ENCODE data around the gene PSMB5. TPM values are rescaled to one million over a fixed set of nuclear protein-coding genes. Genes with fewer than 3 reads are reported as not detected.

The PSMB5 gene
- total and polyA plus RNA-seq, 2 of the 13 experiments (the other 11 are each of a cell fraction or from before 2014, with no cell fraction given) = 705 to 871 TPM

- TF ChIP-seq ZBTB34 (CRISPR knock-in tag; IDR thresholded peaks at IDR 0.05) (no peak), GMEB2 (CRISPR knock-in tag; IDR thresholded peaks at IDR 0.05; ENCODE audit: low read depth) (no peak), SSRP1 (CRISPR knock-in tag; IDR thresholded peaks at IDR 0.05) (peak; percentile 93), ZBTB39 (CRISPR knock-in tag; IDR thresholded peaks at IDR 0.05) (0 out of 2 replicates have a peak, but pooled peaks have one; percentile 46), FOXM1 (CRISPR knock-in tag; IDR thresholded peaks at IDR 0.05) (peak; percentile 69; the same call in 1 of the 2 replicates), ZNF616 (CRISPR knock-in tag; IDR thresholded peaks at IDR 0.05; ENCODE audit: low read depth) (no peak), ATRX (CRISPR knock-in tag; IDR thresholded peaks at IDR 0.05; ENCODE audit: borderline replicate concordance) (no peak), RORA (CRISPR knock-in tag; IDR thresholded peaks at IDR 0.05) (no peak), FOXC1 (CRISPR knock-in tag; IDR thresholded peaks at IDR 0.05; ENCODE audit: borderline replicate concordance) (0 out of 2 replicates have a peak, but pooled peaks have one; percentile 42), ZNF143 (CRISPR knock-in tag; IDR thresholded peaks at IDR 0.05) (no peak), ZHX1 (CRISPR knock-in tag; IDR thresholded peaks at IDR 0.05; ENCODE audit: low read depth) (no peak), ZMYM2 (CRISPR knock-in tag; IDR thresholded peaks at IDR 0.05) (no peak), NR2F6 (IDR thresholded peaks at IDR 0.05) (no peak; the same call in 1 of the 2 replicates), NR2F6 (CRISPR knock-in tag; IDR thresholded peaks at IDR 0.05) (no peak), TEAD2 (CRISPR knock-in tag; IDR thresholded peaks at IDR 0.05) (no peak), UBTF (CRISPR knock-in tag; IDR thresholded peaks at IDR 0.05) (no peak), ZBTB20 (CRISPR knock-in tag; IDR thresholded peaks at IDR 0.05; ENCODE audit: borderline replicate concordance, low read depth) (no peak), AGO2 (optimal IDR thresholded peaks at IDR 0.05; ENCODE audit: low read depth, low read length) (no peak), FIP1L1 (IDR thresholded peaks at IDR 0.05; ENCODE audit: borderline replicate concordance, insufficient read depth, low read depth, low read length) (no peak), ZNF749 (CRISPR knock-in tag; IDR thresholded peaks at IDR 0.05; ENCODE audit: borderline replicate concordance) (no peak)
Measured at GRCh38 chr14:23025151-23025814, 9.4 kb downstream of the PSMB5 start (continued).
